GM19099 (cell line): ENCODE results near the gene USP54.

Experiments used
- POLR2A ChIP-seq: IDR thresholded peaks from 3 replicates; pipeline ENCODE4 v1.6.1; 2011; ENCODE audit warnings: low read depth; ENCODE audit not compliant: insufficient read length; ENCODE audit errors: extremely low read depth

Gene USP54

GRCh38 chr10:73501651-73502050 is 89.5 kb downstream of the USP54 start:
- no peak for TF ChIP-seq POLR2A

DNA sequence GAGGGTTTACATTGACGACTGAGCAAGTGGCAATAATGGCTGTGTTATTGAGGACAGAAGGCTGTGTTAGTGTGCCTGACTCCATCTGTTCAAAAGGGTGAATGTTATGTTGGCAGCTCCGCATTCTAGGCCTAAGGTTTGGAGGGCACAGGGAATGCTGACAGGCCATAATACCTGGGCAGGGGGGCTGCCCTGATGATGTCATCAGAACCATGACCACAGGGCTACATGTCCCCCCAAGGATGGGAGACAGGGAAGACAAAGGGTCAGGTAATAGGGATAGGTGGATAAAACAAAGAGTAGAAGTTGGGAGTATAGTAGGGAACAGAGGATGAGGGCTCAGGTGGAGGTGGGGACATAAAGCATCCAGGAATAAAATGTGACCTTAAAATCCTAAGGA is 93.5 kb downstream of the USP54 start:
- no peak for TF ChIP-seq POLR2A

GRCh38 chr10:73495884-73496674 is 95.1 kb downstream of the USP54 start, which contains the start of gene PPP3CB:
TSS of gene PPP3CB (minus strand) at chr10:73496024. CDS start at chr10:73495889, 135 bp downstream.
- no peak for TF ChIP-seq POLR2A

- peak; percentile 90 for TF ChIP-seq POLR2A
These were observed 95.8 kb downstream of the USP54 start for GRCh38 chr10:73495226-73495883.

DNA sequence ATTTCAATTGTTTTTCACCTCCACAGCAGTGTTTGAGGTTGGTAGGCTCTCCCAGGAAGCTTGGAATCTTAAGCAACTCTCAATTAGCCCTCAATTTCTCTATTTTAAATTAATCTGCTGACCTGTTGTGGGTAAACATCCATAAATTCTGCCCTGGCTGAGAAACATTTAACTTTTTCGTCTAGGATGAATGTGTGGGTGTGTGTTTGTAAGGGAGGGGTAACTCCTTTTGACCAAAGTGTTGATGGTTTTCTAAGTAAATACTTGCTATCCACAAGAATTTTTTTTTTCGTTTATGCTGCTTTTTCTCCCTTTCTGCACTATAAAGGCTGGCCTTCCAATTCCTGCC is 96.3 kb downstream of the USP54 start:
- no peak for TF ChIP-seq POLR2A

DNA sequence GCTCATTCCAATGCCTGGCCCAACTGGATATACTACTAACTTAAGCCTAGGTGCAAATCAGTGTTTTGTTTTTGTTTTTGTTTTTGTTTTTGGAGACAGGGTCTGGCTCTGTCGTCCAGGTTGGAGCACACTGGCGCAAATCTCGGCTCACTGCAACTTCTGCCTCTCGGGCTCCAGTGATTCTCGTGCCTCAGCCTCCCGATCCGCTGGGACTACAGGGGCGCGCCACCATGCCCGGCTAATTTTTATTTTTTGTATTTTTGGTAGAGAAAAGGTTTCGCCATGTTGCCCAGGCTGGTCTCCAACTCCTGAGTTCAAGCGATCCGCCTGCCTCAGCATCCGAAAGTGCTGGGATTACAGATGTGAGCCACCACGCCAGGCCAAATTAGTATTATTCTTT is 96.9 kb downstream of the USP54 start:
- TF ChIP-seq POLR2A, result no peak

- TF ChIP-seq POLR2A, result no peak
These were observed 97.4 kb downstream of the USP54 start for GRCh38 chr10:73493781-73494180.

GRCh38 chr10:73486601-73487000 is 104.5 kb downstream of the USP54 start:
- no peak for TF ChIP-seq POLR2A

DNA sequence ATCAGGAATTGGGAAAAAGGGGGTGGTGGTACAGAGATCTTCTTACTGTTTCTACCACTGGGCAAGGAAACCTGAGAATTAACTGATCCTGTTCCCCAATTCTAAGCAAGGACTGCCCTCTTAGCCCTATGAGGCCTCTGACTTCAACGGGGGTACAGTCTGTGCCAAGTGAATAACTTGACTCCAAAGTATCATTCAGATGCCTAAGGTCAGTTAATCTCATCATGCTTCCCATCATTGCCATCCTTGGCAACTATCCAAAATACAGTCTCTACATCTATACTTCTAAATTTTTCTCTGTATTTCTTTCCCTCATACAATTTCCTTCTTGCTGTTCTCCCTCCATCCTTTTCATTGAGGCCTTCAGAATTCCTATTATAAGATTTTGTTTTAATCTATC is 105.8 kb downstream of the USP54 start:
- no peak for TF ChIP-seq POLR2A

- TF ChIP-seq POLR2A, result no peak
These were observed 111.0 kb downstream of the USP54 start for GRCh38 chr10:73480158-73480557.

DNA sequence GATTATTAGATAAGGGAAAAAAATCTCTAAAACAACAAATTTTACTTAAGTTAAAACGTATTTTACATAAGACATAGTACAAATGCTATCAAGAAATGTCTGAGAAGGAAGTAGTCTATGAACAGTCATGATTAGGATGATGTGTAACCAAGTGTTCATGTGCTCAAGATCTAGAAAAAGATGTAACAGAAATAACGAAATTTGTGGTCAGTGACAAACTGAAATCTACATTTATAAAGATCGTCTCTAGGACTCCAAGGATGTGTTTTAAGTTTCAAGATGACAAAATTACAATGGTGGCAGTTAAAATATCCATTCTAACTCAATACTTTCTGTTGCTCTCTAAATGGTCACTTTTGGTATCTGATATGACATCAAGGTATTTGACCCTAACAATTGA is 112.5 kb downstream of the USP54 start:
- TF ChIP-seq POLR2A, result no peak

DNA sequence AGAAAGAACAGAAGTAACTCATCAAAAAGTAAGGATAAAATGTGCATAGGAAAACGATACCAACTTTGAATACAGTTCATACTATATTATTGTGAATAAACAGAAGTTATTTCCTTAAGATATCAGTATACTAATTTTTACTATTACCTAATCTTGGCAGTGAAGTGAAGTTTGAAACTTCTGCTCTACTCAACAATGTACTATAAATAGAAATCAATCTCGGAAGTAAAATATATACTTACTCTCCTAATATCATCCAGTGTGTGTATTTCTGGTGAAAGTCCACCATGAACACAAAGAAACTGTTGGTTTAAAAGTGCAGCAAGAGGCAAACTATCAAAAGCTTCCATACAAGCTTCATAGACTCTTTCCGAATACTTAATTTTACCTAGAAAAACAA is 119.9 kb downstream of the USP54 start:
- no peak for TF ChIP-seq POLR2A

DNA sequence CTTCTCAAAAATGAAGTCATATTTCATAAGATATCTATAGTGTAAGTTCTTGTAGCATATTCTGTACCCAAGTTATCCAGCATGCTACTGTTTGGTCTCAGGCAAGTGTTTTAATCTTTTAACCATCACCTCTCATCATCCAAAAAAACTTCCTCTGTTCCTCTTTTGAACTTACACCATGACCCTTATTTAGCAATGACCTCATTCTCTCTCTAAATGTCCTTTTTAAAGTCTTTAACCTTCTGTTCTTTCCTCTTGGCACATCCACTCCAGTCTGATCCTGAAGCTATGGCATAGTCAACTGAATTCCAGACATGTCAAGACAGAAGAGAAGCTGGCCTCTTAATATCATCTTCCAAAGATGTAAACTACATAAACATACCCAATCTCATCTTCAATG is 121.6 kb downstream of the USP54 start:
- TF ChIP-seq POLR2A, result no peak

- TF ChIP-seq POLR2A, result no peak
These were observed 123.9 kb downstream of the USP54 start for GRCh38 chr10:73467206-73467605.

DNA sequence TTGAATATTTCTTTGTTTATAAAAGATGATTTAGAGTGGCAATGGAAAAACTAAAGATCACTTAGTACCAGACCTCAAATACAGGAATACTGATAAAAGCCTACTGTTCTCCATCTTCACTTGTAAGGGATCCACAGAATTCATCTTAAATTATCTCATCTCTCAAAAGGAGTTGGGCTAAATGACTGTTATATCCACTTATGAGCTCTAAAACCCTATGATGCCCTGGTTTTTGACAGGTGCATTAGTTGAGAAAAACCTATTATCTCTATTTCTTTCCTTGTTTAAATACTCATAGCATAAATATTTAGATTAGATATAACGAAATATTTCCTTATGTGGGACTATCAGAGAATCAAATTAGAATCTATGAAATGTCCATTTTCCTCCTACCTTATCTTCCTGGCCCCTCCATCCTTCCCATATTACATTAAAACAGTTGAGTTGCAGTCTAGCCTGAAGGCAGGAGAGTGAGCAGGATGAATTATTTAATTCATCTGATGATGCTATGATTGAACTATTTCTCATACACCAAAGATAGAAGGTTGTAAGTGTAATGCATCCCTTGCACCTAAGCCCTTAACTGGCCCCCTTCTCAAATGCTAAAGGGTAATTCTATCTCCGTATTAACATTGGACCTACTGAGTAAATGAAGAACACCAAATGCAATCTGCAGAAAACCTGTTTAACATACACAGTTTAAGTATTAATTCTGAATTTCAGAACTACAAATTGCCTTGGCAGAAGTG is 125.0 kb downstream of the USP54 start:
- TF ChIP-seq POLR2A, result no peak

GRCh38 chr10:73460897-73461296 is 130.2 kb downstream of the USP54 start:
- no peak for TF ChIP-seq POLR2A
